Breast epithelium (tissue), 3 donors: Measurements from ENCODE around the gene TFF3.

Experiments used
- POLR2A ChIP-seq: fragments of 450-650 bp; IDR thresholded peaks from one replicate; pipeline ENCODE4 v1.6.1; 2016; ENCODE audit warnings: antibody characterized with exemption, mild to moderate bottlenecking, moderate library complexity
- POLR2AphosphoS5 ChIP-seq, 3 donors: sonication (generic); formaldehyde crosslinking; IDR thresholded peaks; one replicate each; pipeline ENCODE4 v1.6.1; 2017; ENCODE audit warnings: antibody characterized with exemption in 3 of 3
- TF ChIP-seq, protein P1 (sequence below), 3 donors: fragments of 450-650 bp; IDR thresholded peaks; one replicate each; pipeline ENCODE4 v1.5.1; 2016 to 2017; ENCODE audit warnings: antibody characterized with exemption in 3 of 3, mild to moderate bottlenecking in 3 of 3, moderate library complexity in 3 of 3

DNA sequence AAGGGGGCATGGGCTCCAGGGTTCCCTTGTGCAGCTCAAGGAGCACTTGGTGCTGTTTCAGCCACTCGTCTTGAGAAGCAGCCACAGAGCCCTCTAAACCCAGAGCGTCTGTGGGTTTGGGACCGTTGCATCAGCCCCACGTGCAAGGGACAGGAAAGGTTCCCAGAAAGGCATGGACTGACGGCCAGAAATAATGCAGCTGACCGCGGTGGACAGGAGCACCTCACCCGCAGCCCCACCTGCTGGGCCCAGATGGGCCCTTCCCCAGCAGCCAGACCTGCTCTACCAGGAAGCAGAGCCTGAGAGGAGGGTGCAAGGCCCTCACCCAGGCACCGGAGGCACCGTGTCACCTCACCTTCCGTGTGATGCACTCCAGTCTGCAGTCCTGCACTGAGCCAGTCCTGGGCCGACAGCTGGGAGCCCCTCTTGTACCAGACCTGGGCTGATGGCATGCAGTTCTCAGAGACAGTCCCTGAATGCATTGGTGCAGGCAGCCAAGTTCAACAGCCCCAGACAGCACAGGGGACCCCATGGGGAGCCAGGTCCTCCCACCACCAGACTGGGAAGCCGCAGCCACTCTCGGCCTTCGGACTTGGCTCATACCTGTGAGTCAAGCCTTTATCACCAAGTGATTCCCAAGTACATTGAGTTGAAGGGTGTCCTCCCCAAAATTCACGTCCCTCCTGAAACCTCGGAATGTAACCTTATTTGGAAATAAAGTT lies 4.8 kb upstream of the TFF3 start:
- TF ChIP-seq, protein P1, sequence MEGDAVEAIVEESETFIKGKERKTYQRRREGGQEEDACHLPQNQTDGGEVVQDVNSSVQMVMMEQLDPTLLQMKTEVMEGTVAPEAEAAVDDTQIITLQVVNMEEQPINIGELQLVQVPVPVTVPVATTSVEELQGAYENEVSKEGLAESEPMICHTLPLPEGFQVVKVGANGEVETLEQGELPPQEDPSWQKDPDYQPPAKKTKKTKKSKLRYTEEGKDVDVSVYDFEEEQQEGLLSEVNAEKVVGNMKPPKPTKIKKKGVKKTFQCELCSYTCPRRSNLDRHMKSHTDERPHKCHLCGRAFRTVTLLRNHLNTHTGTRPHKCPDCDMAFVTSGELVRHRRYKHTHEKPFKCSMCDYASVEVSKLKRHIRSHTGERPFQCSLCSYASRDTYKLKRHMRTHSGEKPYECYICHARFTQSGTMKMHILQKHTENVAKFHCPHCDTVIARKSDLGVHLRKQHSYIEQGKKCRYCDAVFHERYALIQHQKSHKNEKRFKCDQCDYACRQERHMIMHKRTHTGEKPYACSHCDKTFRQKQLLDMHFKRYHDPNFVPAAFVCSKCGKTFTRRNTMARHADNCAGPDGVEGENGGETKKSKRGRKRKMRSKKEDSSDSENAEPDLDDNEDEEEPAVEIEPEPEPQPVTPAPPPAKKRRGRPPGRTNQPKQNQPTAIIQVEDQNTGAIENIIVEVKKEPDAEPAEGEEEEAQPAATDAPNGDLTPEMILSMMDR (IDR thresholded peaks at IDR 0.05): no peak
- TF ChIP-seq POLR2A (no peak), POLR2AphosphoS5 (IDR thresholded peaks at IDR 0.05) (no peak)
